SHP77 (cell line): Measurements from ENCODE around the gene LRMDA.

ENCODE experiments used
- DNase-seq, 2 experiments: peaks; one replicate each; lab custom pipeline; 2025; lab: John Stamatoyannopoulos, UW

LRMDA gene

GRCh38 chr10:75640803-75641202, 209.4 kb downstream of the LRMDA start:
- DNase-seq, result no peak

GRCh38 chr10:75643405-75643804, 212.0 kb downstream of the LRMDA start:
- DNase-seq, result no peak

GRCh38 chr10:75643944-75644692, 212.7 kb downstream of the LRMDA start:
- no peak for DNase-seq

- DNase-seq, result no peak
Measured at GRCh38 chr10:75645704-75646103, 214.3 kb downstream of the LRMDA start.

- DNase-seq, result no peak
Measured at GRCh38 chr10:75646218-75646915, 214.9 kb downstream of the LRMDA start.

GRCh38 chr10:75646916-75647315, 215.5 kb downstream of the LRMDA start:
- DNase-seq, result no peak

GRCh38 chr10:75647675-75648074, 216.3 kb downstream of the LRMDA start:
- no peak for DNase-seq

- DNase-seq, result no peak
Measured at GRCh38 chr10:75648351-75648750, 216.9 kb downstream of the LRMDA start.

GRCh38 chr10:75648854-75649253, 217.4 kb downstream of the LRMDA start:
- no peak for DNase-seq

- no peak for DNase-seq
Measured at GRCh38 chr10:75649466-75649865, 218.0 kb downstream of the LRMDA start.

- no peak for DNase-seq
Measured at GRCh38 chr10:75650648-75651047, 219.2 kb downstream of the LRMDA start.

GRCh38 chr10:75651417-75651816, 220.0 kb downstream of the LRMDA start:
- no peak for DNase-seq

GRCh38 chr10:75652146-75652740, 220.8 kb downstream of the LRMDA start:
- DNase-seq, result no peak

- DNase-seq, result no peak
Measured at GRCh38 chr10:75653761-75654160, 222.3 kb downstream of the LRMDA start.

- DNase-seq, result no peak
Measured at GRCh38 chr10:75654171-75654771, 222.8 kb downstream of the LRMDA start.

GRCh38 chr10:75654772-75655171, 223.3 kb downstream of the LRMDA start:
- no peak for DNase-seq

- DNase-seq, result no peak
Measured at GRCh38 chr10:75655791-75656451, 224.5 kb downstream of the LRMDA start.

GRCh38 chr10:75657351-75657750, 225.9 kb downstream of the LRMDA start:
- DNase-seq, result no peak

GRCh38 chr10:75658036-75658435, 226.6 kb downstream of the LRMDA start:
- no peak for DNase-seq

GRCh38 chr10:75658496-75658895, 227.1 kb downstream of the LRMDA start:
- DNase-seq, result no peak

- DNase-seq, result no peak
Measured at GRCh38 chr10:75658915-75659314, 227.5 kb downstream of the LRMDA start.

GRCh38 chr10:75660823-75661222, 229.4 kb downstream of the LRMDA start:
- DNase-seq, result no peak
